ENCODE results near the gene MTCH2.
"Not testable (repeated sequence)": the region's sequence is repeated elsewhere in the genome, so short reads cannot be mapped to it uniquely, and the experiment has no call there.

The MTCH2 gene

DNA sequence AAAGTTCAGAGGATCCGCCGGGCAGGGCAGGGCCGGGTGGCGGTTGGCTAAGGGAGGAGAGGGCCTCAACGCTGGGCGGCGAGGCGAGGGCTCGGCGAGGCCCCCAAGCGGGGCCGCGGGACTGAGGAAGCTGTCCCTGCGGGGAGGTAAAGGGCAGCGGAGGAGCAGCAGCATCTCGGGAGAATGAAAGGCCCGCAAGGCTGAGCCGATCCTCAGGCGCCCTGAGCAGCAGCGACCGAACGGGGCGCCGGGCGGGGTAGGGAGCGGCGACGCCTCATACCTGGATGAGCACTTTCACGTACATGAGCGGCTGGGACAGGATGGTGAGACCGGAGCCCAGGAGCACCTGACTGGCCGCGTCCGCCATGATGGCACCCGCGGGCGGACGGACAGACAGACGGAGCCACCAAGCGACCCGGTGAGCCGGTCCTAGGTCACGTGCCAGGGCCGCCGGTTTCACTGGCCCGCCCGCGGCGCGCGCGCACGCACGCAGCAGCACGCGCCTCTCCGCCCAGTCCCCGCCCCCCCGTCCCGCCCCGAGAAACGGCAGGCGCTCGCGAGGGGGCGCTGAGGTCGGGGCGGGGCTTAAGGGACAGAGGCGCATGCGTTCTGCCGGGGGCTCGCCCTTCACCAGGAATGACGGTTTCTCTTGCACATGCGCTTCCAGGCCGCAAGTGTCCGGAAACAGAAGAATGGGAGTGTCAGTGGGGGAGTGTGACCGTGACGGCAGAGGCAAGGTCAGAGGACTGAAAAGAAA, at the start of gene MTCH2:
TSS of gene MTCH2 (minus strand) at position 461 of the 757 bp plus-strand sequence. CDS start at position 367, 94 bp downstream.
- peak; percentile 92 for DNase-seq (ENCODE audit: low read depth)

DNA sequence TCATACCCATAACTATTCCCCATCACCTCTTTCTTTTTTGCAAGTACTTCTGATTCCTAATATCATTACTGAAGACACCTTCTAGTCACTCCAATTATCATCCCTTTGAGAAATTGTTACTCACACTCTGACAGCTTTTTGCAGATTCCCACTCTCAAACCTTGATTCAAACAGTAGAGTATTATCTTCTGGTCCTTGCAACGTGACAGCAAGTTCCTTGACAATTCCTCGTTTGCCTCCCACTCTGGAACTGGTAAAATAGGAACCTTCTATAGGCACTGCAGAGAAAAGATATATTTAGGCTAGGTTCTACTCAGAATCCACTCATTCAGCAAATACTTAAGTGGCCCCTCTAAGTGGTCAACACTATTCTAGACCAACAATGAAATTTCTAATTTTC, 49.6 kb upstream of the MTCH2 start:
- no peak for DNase-seq (ENCODE audit: low read depth)

DNA sequence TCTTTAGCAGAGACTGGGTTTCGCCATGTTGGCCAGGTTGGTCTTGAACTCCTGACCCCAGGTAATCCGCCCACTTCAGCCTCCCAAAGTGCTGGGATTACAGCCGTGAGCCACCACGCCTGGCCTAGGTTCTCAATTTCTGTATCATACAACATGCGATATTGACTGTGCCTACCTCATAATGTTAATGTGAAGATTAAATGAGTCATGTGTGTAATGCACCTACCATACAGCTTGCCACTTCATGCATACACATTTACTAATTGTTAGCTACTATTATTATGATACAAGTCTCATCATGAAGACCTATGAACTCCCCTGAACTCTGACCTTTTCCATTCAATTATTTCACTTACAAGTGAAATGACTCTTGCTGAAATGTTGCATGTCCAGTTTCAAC, 47.1 kb upstream of the MTCH2 start:
- no peak for DNase-seq (ENCODE audit: low read depth)

DNA sequence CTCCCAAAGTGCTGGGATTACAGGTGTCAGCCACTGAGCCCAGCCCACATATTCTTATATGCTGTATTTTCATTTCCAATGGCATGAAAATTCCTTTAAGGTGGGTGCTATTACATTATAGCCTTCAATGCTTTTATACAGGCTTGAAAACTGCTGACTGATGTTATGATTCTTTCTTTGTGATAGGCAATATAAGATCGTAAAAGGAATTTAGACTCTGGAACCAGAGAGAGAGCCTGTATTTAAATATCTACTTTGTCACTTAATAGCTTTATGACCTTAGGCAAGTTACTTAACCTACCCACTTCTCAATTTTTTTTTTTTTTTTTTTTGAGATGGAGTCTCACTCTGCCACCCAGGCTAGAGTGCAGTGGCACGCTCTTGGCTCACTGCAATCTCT, 46.6 kb upstream of the MTCH2 start:
- no peak for DNase-seq (ENCODE audit: low read depth)

DNA sequence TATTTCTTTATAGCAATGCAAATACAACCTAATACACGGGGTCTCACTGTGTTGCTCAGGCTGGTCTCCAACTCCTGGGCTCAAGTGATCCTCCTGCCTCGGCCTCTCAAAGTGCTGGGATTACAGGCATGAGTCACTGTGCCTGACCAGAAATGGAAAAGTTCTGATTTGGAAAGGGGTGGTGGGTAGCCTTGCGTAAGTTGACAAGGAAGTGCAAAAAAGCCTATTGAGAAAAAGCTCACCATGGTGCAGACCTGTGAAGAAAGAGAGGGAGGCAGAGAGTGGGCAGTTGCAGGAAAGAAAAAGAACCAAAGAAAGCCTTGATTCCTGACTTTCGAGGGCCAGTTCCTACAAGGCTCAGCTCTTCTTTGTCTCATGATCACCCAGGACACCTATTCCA, 45.8 kb upstream of the MTCH2 start:
- no peak for DNase-seq (ENCODE audit: low read depth)

DNA sequence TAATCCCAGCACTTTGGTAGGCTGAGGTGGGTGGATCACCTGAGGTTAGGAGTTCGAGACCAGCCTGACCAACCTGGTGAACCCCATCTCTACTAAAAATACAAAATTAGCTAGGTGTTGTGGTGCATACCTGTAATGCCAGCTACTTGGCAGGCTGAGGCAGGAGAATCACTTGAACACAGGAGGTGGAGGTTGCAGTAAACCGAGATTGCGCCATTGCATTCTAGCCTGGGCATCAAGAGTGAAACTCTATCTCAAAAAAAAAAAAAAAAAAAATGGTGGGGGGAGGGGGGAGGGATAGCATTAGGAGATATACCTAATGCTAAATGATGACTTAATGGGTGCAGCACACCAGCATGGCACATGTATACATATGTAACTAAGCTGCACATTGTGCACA, 44.3 kb upstream of the MTCH2 start:
- not testable (repeated sequence) for DNase-seq (ENCODE audit: low read depth)

DNA sequence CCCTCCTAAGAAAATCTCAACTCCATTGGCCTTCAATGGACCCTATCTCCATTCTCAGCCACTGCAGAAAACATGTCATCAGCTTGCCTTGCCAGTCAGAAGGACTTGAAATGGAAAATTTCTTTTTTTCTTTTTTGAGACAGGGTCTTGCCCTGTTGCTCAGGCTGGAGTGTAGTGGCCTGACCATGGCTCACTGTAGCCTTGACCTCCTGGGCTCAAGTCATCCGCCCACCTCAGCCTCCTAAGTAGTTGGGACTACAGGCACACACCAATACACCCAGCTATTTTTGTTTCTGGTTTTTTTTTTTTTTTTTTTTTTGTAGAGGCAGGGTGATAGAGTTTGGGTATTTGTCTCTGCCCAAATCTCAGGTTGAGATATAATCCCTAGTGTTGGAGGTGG, 43.8 kb upstream of the MTCH2 start:
- no peak for DNase-seq (ENCODE audit: low read depth)

DNA sequence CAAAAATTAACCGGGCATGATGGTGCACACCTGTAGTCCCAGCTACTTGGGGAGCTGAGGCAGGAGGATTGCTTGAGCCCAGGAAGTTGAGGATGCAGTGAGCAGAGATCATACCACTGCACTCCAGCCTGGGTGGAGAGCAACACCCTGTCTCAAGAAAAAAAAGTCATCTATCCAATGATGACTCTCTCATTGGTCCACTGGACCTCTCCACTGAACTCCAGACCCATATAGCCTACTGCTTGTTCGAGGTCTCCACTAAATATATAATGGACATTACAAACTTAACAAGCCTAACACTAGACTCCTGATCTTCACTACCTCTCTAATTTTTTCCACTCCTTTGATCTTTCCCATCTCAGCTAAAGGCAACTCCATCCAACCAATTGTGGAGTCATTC, 33.5 kb upstream of the MTCH2 start:
- DNase-seq (ENCODE audit: low read depth), result no peak

DNA sequence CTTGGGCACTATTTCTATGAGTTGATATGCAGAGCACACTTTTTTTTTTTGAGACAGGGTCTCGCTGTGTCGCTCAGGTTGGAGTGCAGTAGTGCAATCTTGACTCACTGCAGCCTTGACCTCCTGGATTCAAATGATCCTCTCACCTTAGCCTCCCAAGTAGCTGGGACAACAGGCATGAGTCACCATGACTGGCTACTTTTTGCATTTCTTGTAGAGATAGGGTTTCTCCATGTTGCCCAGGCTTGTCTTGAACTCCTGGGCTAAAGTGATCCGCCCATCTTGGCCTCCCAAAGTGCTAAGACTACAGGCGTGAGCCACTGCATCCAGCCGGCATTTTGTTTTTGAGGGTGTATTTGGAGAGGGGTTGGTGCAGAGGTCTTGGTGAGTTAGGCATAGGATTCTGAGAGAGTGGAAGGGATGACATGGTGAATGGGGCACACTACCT, 29.9 kb upstream of the MTCH2 start:
- DNase-seq (ENCODE audit: low read depth), result no peak

DNA sequence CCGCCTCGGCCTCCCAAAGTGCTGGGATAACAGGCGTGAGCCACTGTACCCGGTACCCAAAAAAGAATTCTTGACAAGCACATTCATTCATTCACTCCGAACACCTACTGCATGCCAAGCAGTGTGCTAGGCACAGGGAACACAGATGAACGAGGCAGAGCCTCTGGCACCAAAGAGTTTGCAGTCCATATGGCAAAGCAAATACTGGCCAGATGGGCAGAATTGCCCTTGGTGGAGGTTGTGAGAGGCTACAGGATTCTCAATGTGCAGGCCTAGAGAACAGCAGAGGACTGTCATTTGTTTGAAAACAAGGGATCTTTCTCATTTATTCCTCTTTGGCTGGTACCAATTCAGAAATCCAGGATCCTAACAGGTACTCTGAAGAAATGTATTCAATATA, 27.5 kb upstream of the MTCH2 start:
- DNase-seq (ENCODE audit: low read depth), result no peak

DNA sequence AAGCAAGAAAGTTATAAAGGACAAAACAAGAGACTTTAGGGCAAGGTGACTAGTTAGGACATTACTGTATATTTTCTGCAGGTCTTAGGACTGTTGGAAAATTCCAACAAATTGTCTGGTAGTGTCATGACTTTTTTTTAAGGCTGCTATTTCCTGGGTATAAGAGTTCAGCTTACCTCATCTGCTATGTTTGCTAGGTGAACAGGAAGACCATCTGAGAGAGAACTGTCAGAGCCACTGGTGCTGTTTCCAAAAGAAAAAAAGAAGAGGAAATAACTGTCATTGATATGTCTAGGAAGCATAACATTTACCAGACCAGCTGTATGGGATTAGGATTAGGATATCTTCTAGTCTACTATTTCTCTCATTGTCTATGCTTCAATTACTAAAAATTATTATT, 26.3 kb upstream of the MTCH2 start:
- no peak for DNase-seq (ENCODE audit: low read depth)

DNA sequence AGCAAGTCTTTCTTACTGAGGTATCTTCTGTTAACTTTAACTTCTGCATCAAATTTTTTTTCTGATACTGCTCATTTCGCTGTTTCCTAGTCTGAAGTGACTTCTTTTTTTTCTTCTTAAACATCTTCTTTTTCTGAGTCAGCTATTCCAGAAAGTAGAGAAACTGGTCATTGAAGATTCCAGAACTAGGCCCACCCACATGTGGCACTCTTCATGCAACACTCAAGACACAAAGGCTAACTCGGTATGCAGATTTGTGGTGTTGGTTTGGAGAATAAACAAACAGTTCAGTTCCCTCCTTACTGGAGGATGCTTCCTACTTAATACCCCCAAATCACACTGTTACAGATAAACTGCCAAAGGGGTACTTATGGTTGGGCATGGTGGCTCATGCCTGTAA, 25.2 kb upstream of the MTCH2 start:
- DNase-seq (ENCODE audit: low read depth), result no peak

DNA sequence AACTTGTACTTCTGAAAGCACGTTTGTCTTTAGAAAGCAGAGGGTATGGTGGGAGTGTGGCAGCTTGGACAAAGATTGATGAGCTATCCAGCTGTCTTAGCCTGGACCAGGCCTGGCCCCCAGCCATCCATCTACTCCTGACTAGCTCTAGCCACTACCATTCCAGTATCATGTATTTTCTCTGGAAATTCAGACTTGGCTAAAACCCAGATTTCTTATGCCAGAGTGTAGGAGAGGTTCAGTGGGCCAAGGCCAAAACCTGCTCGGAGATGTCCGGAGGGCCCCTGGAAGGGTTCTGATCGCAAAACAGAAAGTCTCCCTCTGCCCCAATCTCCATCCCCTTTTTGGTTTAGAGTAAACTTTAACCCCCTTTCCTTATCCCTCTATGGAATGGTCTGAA, 24.8 kb upstream of the MTCH2 start:
- DNase-seq (ENCODE audit: low read depth), result no peak

DNA sequence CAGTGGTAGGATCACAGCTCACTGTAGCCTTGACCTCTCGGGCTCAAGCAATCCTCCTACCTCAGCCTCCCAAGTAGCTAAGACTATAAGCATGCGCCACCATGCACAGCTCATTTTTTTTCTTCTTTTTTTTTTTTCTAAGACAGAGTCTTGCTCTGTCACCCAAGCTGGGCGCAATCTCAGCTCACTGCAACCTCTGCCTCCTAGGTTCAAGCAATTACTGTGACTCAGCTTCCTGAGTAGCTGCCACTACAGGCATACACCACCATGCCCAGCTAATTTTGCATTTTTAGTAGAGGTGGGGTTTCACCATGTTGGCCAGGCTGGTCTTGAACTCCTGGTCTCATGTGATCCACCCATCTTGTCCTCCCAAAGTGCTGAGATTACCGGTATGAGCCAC, 22.6 kb upstream of the MTCH2 start:
- not testable (repeated sequence) for DNase-seq (ENCODE audit: low read depth)

DNA sequence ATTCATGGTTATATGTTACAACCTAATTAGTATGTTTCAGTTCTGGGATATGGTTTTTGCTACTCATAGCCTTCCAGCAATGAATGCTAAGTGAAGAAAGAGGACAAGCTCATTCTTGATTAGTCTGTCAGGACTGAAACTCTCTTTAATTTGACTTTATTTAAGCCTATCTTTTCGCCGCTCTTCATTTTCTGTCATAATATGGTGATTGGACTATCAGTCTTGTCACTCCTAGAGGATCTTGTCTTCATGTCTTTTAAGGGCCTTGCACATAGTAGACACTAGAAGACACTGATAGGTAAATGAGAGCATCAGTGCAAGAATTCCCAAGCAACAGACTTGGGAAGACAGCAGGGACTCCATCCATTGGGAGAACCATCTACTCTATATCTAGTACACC, 18.9 kb upstream of the MTCH2 start:
- DNase-seq (ENCODE audit: low read depth), result no peak

DNA sequence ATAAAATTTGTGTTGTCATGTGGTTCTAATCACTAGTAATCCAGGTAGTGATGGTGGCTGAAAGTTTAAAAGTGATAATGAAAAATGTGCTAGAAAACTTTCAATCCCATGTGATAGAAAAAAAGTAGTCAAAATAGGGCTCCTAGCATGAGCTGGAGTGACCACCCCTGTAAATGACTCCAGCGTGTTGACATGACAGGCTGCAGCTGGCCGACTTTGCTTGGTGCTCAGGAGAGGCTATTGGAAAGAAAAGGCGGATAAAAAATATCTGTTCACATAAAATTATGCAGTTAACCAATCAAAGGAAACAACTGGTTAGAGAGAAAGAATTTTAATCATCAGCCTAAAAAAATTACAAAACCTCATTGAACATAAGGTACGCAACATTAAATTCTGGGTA, 16.9 kb upstream of the MTCH2 start:
- no peak for DNase-seq (ENCODE audit: low read depth)

DNA sequence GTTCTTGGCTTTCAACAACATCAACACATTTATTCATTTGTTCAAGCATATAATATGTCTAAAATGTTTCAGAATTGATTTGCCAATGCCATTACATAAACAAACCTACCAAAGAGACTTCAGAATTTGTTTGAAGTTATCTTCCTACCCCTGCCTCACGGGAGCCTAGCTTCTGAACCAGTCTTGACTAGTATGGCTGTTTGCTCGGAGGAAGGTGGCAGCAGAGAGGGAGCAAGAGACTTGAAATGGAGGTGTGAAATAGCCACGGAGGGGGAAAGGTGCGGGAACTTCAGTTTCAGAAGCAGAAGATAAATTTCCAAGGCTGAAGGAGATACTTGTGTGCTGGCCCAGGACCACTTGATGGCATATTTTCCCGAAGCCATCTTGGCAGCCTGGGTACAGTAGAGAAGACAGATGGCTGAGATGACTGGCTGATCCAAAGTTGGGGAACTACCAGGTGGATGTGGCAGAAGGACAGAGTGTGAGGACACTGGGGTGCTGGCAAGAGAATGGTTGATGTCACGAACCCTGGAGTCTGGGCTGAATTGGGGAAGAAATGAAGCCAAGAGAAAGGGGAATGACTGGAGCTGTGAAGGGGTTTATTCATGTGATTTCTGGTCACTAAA, 14.0 kb upstream of the MTCH2 start:
- no peak for DNase-seq (ENCODE audit: low read depth)

DNA sequence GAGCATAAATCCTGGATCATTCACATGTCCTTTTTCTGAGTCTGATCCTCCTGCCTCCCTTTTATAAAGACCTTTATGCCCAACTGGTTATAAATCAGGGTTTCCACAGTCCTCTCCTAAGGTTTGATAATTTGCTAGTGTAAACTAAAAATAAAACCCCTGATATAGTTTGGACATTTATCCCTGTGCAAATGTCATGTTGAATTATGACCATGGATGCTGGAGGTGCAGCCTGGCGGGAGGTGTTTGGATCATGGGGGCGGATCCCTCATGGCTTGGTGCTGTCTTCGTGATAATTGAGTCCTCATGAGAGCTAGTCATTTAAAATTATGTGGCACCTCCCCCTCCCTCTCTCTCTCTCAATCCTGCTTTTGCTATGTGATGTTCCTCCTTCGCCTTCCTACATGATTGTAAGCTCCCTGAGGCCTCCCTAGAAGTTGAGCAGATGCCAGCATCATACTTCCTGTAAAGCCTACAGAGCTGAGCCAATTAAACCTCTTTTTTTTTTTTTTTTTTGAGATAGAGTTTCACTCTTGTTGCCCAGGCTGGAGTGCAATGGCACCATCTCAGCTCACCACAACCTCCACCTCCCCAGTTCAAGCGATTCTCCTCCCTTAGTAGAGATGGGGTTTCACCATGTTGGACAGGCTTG, 9.6 kb upstream of the MTCH2 start:
- DNase-seq (ENCODE audit: low read depth), result no peak

DNA sequence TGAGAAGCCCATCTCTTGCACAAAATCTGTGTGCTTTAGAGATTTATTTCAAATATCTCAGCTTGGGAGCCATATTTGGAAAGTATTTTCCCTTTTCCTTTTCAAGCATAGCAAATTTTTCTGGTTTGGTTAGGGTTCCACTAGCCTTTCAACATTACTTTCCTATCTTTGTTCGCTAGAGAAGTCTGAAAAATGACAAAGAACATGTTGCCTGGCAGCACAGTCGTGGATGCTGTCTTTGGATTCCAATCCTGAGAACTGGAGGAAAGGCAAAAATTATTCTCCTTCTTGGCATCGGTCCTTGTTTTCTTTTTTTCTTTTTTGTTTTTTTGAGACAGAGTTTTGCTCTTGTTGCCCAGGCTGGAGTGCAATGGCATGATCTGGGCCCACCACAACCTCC, 6.9 kb upstream of the MTCH2 start:
- DNase-seq (ENCODE audit: low read depth), result no peak

DNA sequence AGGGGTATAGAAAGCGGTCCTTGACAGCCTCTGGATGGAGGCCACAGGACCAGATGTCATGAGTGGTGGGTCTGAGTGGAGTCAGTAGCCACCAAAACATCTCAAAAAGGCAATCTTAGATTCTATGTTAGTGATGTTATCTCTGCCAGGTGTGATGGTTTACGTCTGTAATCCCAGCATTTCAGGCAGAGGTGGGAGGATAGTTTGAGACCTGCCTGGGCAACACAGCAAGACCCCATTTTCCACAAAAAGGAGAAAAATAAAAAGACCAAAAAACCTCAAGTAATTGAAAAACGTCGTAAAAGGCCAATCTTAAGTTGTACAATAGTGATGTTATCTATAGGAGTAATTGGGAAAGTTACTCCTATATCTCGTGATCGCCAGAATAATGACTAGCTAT, 3.7 kb upstream of the MTCH2 start:
- no peak for DNase-seq (ENCODE audit: low read depth)

DNA sequence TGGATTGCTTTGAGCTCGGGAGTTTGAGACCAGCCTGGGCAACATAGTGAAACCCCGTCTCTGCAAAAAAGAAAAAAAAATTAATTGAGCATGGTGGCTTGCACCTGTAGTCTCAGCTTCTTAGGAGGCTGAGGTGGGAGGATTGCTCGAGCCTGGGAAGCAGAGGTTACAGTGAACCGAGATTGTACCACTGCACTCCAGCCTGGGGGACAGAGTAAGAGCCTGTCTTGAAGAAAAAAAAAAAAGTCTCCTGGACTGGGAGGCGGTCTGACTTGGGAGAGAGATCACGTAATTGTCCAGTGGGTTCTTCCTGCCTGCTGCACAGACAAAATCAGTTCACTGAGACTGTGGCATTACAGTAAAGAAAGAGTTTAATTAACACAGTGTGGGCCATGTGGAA, 3.1 kb upstream of the MTCH2 start:
- DNase-seq (ENCODE audit: low read depth), result no peak

DNA sequence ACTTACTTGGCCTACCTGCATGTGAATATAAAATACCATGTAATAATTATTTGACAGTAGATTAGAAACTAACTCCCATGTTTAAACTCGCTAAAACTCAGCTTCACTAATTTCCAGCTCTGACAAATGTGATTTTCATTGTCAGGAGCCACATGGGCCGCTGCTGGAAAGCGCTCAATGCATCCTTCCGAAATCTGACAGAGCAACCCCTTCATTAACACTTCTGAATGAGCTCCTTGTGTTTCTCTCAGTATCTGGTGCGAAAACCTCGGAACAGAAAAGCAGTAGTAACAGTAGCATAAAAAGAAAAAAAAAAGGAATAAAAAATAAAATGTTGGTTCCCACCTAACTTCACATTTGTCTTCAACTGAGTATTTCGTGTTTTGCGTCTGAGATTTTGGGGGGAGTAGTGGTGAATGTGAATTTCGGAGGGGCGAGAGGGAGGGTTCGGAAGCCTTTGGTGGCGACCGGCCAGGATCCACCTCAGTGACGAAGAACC, 710 bp downstream of the MTCH2 start:
- no peak for DNase-seq (ENCODE audit: low read depth)

DNA sequence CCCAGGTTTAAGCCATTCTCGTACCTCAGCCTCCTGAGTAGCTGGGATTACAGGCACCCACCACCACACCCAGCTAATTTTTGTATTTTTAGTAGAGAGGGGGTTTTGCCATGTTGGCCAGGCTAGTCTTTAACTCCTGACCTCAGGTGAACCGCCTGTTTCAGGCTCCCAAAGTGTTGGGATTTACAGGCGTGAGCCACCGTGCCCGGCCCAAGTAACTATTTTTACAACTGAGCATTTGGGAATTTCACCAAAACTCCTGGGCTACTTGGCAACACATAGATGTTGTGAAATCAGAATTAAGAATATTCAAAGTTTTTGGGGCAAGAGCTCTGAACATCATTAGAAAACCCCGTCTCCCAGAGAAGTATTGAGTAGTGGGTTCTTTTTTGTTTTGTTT, 1.9 kb downstream of the MTCH2 start:
- not testable (repeated sequence) for DNase-seq (ENCODE audit: low read depth)
